NCI-H2107 (cell line): ENCODE data around the gene NAXE.
A peak's percentile ranks its signal among the peaks of the same experiment; 100 is the strongest.
"Not testable (repeated sequence)": the region's sequence is repeated elsewhere in the genome, so short reads cannot be mapped to it uniquely, and the experiment has no call there.

Experiments used
- DNase-seq: peaks from one replicate; lab custom pipeline; 2025; lab: John Stamatoyannopoulos, UW

The NAXE gene

DNA sequence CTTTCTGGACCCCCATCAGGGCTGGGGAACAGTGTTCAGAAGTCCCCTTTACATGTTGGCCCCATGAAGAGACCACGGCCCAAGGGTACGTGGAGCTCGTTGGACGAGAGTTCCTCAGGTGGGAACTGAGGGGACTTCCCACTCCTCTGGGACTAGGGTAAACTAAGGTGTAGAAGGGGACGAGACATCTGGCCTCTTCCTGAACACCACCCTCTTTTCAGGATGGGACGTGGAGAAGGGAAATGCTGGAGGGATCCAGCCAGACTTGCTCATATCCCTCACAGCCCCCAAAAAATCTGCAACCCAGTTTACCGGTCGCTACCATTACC is 2.0 kb downstream of the NAXE start:
- no peak for DNase-seq

DNA sequence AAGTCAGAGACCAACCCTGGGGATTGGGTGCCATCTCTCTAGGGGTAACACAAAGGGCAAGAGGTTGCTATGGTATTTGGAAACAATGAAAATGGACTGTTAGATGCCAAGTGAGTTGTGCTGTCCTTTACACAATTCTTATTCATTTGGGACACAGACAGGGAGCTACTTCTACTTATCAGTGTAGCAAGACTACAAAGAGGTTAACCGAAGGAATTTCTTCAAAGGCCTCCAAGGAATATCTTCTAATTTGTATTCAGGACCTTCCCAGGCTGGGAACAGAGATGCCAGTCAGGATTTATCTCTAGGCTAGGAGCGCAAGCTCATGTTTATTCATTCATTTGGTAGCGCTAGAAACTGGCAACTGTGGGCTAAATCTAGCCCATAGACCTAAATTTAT is 2.6 kb downstream of the NAXE start:
- no peak for DNase-seq

DNA sequence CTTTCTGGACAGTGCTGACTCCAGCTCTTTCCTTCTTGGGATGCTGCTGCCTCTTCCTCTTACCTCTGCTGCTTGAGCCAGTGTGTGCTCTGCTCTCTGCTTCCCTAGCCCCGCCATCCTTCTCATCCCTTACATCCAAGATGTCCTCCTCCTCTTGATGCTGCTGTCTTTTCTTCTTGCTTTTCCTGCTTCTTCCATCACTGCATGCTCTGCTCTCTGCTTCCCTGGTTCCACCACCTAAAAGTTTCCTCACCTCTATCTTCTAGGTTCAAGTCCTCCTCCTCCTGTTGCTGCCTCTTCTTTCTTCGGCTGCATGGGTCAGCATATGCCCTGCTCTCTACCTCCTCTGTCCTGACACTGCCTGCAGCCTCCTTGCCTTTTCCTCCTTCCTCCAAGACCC is 3.4 kb downstream of the NAXE start:
- no peak for DNase-seq

DNA sequence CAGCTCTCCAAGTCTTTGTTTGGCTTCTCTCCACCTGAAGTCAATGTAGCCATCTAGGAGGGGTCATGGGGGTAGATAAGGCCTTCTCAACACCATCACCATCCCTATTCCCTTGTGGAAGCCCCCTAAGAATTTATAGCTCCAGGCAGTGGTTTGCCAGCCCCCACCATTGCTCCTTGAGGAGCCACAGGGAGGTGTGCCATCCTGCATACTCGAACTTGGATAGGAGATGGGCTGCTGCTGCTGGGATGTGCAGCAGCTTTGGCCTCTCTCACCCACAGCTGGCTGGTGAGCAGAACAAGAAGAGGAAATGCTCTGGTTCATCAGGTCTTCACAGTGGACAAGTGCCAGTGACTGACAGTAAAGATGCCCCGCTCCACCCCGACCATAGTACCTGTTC is 4.8 kb downstream of the NAXE start:
- DNase-seq, result no peak

DNA sequence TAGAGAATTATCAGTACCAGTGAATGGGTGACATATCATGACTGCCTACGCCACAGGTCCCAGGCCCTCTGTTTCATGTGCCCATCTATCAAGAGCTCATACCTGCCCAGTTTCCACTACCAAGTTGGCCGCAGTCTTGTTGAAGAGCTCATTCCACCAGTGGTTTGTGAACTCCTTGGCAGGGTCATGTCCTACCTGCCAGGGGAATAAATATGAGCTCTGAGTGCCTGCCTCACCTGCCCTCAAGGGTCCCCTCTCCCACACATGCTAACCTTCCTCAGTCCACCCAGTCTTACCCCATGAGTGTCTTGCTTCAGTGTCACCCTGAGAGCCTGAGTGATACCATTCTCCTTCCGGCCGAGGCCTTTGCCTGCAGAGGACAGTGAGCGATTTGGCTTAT is 6.5 kb downstream of the NAXE start:
- no peak for DNase-seq

DNA sequence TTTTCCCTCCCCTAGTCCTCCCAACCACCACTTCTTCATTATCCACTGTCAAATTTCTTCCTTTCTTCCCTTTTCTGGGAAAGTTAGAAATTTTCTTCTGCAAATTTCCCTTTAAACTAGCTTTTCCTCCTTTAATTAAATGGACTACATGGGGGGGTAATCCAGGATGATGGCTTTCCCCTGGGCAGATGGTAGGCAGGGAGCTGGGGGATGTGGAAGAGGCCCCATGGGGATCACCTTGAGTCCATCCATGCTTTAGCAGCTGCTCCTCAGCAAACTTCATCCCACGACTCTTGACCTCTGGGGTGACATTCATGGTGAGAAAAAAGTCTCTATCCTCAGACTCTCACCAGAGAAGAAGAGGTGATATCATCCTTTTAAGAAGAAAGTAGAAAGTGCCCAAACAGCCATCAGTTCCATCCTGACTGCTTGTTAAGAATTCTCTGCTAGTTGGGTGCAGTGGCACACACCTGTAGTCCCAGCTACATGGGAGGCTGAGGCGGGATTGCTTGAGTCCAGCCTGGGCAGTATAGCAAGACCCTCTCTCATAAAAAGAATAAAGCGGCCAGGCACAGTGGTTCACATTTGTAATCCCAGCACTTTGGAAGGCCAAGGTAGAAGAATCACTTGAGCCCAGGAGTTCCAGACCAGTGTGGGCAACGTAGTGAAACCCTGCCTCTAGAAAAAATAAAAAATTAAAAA is 7.3 kb downstream of the NAXE start:
- DNase-seq, result no peak

DNA sequence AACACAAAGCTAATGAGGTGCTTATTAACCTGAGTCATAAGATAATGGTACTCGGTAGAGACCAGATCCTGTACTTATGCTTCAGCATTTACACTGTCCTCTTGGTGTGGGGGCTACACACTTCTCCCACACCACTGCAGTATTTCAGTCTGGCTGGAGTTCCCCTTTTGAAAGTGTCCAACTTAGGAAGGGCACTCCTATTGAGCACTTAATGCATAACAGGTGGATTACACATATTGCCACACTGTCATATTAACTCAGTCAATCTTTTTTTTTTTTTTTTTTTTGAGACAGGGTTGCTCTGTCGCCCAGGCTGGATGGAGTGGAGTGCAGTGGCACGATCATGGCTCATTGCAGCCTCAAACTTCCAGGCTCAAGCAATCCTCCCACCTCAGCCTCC is 8.2 kb downstream of the NAXE start:
- DNase-seq, result no peak

DNA sequence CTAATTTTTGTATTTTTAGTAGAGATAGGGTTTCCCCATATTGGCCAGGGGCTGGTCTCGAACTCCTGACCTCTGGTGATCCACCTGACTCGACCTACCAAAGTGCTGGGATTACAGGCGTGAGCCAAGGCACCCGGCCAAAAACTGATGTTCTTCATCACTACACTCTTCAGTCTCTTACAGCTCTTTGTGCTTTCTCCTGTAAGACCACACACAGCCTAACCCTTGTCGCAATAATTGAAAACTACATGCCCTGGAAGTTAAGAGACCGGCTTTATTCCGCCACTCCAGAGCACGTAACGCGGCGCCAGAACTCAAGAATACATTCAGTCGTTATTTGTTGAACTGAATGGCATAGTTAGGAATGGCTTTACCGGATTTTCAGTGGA is 9.2 kb downstream of the NAXE start:
- no peak for DNase-seq

DNA sequence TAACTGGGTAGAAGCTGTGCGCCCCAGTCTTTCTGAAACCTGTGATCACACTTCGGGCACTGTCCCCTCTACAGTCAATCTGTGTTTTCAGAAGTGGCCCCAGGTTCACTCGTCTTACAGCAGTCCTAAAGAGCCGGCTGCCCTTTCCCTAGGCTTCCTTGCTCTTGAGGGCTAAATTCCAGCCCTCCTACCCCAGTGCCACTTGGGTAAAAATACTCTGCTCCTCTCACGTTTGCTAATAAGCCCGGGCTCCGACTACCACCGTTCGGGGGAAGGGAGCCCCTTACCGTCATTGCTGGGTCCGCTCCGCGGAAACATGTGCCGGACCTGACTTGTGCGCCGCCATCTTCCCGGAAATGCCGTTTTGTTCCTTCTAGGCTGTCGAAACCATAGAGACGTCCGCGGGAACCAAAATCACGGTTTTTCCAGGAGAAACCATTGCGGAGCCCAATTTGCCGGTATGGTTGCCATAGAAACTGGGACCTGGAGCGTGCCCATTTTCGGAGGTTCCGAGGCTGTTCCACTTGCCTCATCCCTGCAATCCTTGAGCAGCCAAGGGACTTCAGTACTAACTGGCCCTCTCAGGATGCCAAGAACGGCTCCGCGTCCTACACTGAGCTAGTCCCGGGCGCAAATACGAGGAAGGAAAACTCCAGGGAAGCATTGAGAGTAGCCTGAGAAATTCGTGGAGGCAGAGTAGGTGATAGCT is 9.7 kb downstream of the NAXE start, which contains the start of gene GPATCH4:
TSS of gene GPATCH4 (minus strand) at position 358 of the 709 bp plus-strand sequence.
- DNase-seq, result peak; percentile 70

DNA sequence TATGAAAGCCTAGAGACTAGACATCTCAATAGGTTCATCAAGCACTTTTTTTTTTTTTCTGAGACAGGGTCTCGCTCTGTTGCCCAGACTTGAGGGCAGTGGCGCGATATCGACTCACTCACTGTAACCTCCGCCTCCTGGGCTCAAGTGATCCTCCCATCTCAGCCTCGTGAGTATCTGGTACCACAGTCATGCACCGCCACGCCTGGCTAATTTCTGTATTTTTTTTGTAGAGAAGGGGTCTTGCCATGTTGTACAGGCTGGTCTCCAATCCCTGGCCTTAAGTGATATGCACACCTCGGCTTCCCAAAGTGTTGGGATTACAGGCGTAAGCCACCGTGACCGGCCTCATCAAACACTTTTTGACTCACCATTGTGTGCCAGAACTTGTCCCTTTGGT is 10.3 kb downstream of the NAXE start:
- DNase-seq, result no peak

DNA sequence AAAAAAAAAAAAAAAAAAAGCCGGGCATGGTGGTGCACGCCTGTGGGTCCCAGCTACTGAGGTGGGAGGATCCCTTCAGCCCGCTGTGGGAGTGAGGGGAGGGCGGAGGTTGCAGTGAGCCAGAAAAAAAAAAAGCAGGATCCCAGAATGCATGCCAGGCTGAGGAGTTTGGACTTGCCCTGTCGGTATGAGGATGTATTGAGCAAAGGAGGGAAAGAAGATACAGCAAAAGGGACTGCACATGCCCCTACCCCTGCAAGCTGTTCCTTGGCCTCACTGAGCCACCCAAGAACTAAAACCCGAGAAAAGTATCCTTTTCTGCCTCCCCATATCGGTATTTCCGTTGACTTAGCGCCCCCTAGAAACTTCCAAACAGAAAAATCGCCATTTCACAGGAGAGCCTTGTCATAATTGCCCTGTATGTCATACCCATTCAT is 11.0 kb downstream of the NAXE start:
- no peak for DNase-seq

DNA sequence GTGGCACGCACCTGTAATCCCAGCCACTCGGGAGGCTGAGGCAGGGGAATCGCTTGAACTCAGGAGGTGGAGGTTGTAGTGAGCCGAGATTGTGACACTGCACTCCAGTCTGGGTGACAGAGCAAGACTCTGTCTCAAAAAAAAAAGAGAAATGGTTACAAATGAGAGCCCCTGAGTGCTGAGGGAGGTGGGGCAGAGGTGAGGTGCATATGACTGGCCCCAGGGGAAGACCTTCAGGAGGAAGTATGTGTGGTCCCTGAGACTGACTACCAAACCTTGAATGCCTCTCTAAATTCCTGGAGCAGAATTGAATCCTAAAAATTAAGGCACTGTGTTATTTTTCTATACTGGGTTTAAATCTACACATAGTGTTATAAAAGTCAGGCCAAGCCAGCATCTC is 15.8 kb downstream of the NAXE start:
- not testable (repeated sequence) for DNase-seq

DNA sequence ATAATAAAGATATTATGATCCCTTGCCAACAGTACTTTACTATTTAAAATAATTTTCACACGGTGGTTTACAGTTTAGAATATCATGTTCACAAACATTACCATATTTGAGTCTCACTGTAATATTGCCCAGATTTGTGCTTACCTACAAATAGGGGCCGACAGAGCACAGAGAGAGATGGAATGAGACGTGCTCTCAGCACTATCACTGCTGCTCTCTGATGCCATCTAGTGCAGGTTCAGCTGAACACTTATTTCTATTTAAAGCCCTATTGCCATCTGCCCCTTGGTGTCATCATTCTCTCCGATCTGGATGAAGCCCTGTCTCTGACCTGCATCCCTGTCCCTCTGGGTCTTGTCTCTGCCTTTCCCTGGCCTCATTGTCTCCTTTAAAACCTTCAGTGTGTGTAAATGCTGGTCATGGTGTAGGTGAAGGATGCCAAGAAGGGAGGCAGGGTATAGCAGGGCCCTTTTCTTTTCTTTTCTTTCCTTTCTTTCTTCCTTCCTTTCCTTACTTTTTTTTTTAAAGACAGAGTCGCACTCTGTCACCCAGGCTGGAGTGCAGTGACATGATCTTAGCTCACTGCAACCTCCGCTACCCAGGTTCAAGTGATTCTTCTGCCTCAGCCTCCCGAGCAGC is 16.6 kb downstream of the NAXE start:
- peak; percentile 30 for DNase-seq

DNA sequence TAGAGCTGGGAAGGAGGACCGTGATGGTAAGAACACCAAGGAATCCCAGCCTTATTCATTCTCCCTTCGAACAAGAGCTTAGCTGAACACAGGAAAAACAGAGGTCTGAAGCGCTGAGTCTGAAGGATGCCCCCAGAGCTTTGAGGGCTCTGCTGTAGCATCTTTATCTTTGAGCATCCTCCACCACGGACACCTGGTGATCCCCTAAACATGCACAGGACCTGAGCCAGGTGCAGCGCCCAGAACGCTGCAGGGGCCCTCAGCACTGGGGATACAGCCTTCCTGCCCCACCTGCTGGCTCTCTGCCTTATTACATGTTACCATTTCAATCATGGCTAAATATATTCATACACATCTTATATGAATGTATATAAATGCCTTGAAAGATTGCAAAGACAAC is 17.4 kb downstream of the NAXE start:
- peak; percentile 28 for DNase-seq

DNA sequence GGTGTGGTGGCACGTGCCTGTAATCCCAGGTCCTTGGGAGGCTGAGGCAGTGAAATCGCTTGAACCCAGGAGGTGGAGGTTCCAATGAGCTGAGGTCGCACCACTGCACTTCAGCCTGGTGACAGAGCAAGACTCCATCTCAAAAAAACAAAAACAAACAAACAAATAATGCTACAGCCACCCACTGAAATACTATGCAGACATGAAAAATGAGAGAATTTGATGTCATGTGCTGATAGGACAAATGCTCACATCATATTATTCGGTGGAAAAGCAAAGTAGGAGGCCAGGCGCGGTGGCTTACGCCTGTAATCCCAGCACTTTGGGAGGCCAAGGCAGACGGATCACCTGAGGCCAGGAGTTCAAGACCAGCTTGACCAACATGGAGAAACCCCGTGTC is 18.5 kb downstream of the NAXE start:
- DNase-seq, result not testable (repeated sequence)

DNA sequence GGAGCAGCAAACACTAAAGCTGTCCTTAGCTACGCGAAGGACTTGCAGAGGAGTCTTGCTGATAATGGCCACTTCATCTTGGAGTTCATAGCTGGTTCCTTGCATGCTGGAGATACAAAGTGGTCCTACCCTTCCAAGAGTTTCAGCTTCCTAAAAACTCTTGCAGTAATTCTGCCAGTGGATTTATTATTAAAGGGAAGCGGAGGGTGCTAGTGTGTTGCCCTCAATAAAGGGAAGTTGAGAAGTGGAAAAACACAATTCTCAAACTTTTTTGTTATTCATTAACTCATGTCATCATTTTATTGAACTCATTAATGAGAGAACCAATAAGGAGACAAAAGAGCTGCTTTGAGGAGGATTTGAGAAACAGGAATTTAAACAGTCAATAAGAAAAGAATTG is 21.1 kb downstream of the NAXE start:
- DNase-seq, result no peak

DNA sequence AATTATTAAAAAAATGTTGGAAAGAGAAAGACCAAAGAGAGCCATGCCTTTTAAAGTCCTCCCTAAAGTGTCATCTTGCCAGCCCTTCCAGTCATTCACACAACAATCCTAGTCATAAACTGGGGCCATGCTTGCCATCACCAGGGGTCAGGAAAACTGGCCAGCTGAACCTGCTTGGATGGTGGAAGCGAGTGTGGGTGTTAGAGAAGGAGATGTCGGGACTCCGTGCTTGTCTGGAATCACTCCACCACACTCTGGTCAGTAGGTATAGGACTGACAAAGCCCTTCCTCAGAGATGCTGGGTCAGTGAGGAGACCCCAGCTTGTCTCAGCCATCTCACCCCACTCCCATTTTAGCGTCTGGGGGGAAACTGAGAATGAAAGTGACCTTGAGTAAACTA is 24.4 kb downstream of the NAXE start:
- DNase-seq, result no peak

DNA sequence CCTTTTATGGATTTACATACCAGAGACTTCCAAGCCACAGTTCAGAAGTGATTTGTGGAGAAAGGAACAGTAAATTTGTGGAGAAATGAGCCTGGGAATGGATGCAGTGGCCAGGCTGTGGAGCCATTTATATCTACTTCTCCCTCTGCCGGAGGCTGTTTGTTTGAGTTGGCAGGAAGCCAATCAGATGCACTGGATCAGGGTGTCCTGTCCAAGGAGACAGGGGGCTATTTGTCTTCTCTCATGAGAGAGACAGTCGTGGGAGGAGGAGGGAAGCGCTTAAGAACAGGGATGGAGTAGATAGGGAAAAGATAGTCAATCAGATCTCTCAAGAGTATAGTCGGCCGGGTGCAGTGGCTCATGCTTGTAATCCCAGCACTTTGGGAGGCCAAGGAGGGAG is 24.9 kb downstream of the NAXE start:
- DNase-seq, result no peak

DNA sequence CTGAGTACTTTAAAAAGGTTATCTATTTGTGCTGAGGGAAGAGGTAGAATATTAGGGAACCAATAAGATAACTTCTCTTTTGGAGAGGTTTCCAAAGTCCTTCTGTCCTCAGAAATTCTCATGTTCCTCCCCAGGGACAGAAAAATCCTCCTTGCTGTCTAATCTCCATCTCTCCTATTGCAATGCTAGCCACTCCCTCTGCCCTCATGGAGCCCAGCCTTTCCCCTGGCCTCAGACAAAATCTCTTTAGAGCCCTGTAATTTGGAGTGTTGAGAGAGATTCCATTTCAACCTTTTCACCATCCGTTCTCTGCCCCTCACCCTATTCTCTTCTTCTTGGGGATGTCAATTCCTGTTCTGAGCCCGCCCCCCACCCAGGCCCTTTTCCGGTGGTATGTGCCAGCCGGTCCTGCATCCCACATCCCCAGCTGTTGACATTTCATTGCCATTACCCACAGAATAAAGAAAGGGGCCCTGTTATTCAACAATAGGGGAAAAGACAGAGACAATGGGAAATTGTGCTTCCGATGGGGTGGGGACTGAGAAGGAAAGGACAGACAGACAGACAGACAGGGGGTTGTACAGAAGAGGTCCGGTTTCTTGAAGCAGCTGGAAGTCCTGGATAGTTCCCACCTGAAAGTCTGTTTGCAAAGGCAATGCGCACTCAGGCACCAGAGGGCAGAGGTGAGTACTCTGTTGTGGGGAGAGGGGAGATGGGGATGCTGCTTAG is 27.4 kb downstream of the NAXE start, which contains the start of gene HAPLN2:
TSS of gene HAPLN2 (plus strand) at position 563 of the 729 bp plus-strand sequence. CDS start 4,076 bp downstream, outside the sequence.
- no peak for DNase-seq

DNA sequence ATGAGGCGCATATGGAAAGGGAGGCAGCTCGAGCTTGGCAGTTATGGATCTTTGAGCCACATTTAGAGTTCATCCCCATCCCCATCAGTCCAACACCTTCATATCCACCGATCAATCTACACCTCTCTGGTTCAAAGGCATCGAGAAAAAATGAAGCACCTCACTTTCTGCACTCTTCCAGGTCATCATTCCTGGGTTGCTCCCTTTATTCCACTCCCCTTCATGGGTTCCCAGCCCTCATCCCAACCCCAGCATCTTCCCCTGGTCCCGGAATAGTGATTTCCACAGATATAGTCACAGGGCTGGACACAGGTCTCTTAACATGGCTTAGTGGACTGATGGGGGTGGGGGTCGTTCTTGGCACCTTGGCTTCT is 28.0 kb downstream of the NAXE start:
- no peak for DNase-seq

DNA sequence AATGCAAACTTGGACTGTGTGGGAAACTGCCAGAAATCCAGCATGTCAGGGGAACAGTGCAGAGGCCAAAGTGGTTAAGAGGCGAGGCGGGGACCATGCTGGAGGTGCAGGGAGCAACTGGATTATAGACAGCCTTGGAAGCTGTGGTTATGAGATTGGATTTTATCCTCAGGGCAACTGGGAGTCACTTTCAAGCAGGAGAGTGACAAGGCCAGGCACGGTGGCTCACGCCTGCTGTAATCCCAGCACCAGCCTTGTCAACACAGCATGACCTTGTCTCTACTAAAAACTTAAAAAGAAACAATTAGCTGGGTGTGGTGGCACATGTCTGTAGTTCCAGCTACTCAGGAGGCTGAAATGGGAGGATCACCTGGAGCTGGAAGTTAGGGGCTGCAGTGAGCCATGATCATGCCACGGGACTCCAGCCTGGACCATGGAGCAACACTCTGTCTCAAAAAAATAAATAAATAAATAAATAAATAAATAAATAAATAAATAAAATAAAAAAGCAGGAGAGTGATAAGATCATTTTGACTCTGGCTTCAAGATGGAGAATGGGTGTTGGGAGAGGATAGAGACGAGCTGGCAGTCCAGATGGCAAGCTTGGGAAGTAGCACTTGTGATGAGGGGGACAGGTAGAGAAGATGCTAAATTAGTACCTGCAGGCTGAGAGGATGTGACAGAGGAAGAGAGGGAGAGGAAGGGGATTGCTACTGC is 31.2 kb downstream of the NAXE start:
- DNase-seq, result no peak
